Caco-2 (cell line): Measurements from ENCODE around the gene MAMDC4. TPM values are rescaled to one million over a fixed set of nuclear protein-coding genes. Genes with fewer than 3 reads are reported as not detected.
"Not testable (repeated sequence)": the region's sequence is repeated elsewhere in the genome, so short reads cannot be mapped to it uniquely, and the experiment has no call there.

Experiments
- BruUV-seq: library from RNA; stranded (reverse); fragments of 400-500 nt; replicated peaks from 2 replicates; lab custom pipeline; 2021; lab: Mats Ljungman, UMichigan
- CTCF ChIA-PET: fragments of 300-600 bp; sonication (Branson Sonifier 250); formaldehyde crosslinking; loops from one replicate; lab custom pipeline; 2022; ENCODE audit warnings: antibody characterized with exemption; lab: Charles Lee
- POLR2A ChIA-PET: fragments of 300-600 bp; sonication (Branson Sonifier 250); formaldehyde crosslinking; loops from one replicate; lab custom pipeline; 2022; ENCODE audit warnings: antibody characterized with exemption; lab: Charles Lee
- DNase-seq, 2 experiments: peaks; one replicate each; pipeline versions ENCODE4 v3.0.0 to v3.0.0-alpha.2; 2020 to 2022
- H3K27me3 ChIP-seq: replicated peaks from 2 replicates; pipeline ENCODE4 v1.6.0; 2011; ENCODE audit warnings: low read length; ENCODE audit not compliant: control insufficient read depth, insufficient read depth
- H3K36me3 ChIP-seq: 2 replicates; pipeline ENCODE4 v1.5.1; 2011; ENCODE audit warnings: low read length; ENCODE audit not compliant: control insufficient read depth, insufficient read depth
- H3K4me1 ChIP-seq: fragments of 250-450 bp; sonication (Bioruptor Pico); 2 replicates; pipeline ENCODE4 v1.5.1; 2020; ENCODE audit warnings: mild to moderate bottlenecking
- H3K4me3 ChIP-seq: 2 replicates; pipeline ENCODE4 v1.5.1; 2011; ENCODE audit warnings: low read depth, mild to moderate bottlenecking, control low read depth, low read length
- H3K9me3 ChIP-seq: fragments of 250-450 bp; sonication (Bioruptor Pico); 2 replicates; pipeline ENCODE4 v1.5.1; 2020; ENCODE audit warnings: mild to moderate bottlenecking, moderate library complexity
- H3K27ac Mint-ChIP-seq: one replicate; pipeline ENCODE4 v1.8.0; 2022; ENCODE audit warnings: mixed read lengths; ENCODE audit not compliant: unreplicated experiment
- H3K27me3 Mint-ChIP-seq: one replicate; pipeline ENCODE4 v1.8.0; 2022; ENCODE audit warnings: mixed read lengths; ENCODE audit not compliant: insufficient read depth, unreplicated experiment
- H3K36me3 Mint-ChIP-seq: one replicate; pipeline ENCODE4 v1.8.0; 2022; ENCODE audit warnings: mild to moderate bottlenecking, mixed read lengths; ENCODE audit not compliant: insufficient read depth, unreplicated experiment
- H3K4me1 Mint-ChIP-seq: one replicate; pipeline ENCODE4 v1.8.0; 2022; ENCODE audit warnings: low read depth, mixed read lengths; ENCODE audit not compliant: unreplicated experiment
- H3K4me3 Mint-ChIP-seq: one replicate; pipeline ENCODE4 v1.8.0; 2022; ENCODE audit warnings: mild to moderate bottlenecking, moderate library complexity, mixed read lengths; ENCODE audit not compliant: unreplicated experiment
- H3K9me3 Mint-ChIP-seq: one replicate; pipeline ENCODE4 v1.8.0; 2022; ENCODE audit warnings: mixed read lengths; ENCODE audit not compliant: unreplicated experiment
- intact Hi-C: fragments of 100-400 bp; cut with micrococcal nuclease; formaldehyde crosslinking; loops from one replicate; pipeline ENCODE4 v1.10.0; 2022; ENCODE audit not compliant: unreplicated experiment
- total RNA-seq: library from RNA; stranded (reverse); gene quantifications from 2 replicates; pipeline ENCODE4 v1.2.3, GENCODE V29; 2022
- TF ChIP-seq, protein P1 (sequence below), 2 experiments: fragments of 200-600 bp in 1 of 2; IDR thresholded peaks; 1 replicate in 1 of 2; 2 replicates in 1 of 2; pipeline versions ENCODE4 v1.5.1 to v1.8.0; 2011 to 2022; ENCODE audit warnings: antibody characterized with exemption in 1 of 2, control low read depth in 1 of 2, inconsistent platforms in 1 of 2, low read depth in 1 of 2, low read length in 1 of 2, mild to moderate bottlenecking in 1 of 2, moderate library complexity in 1 of 2; ENCODE audit not compliant: insufficient read depth in 1 of 2, severe bottlenecking in 1 of 2, unreplicated experiment in 1 of 2

Gene MAMDC4
- total RNA-seq, 1 experiment from 2014 or later: 8.8 TPM

DNA sequence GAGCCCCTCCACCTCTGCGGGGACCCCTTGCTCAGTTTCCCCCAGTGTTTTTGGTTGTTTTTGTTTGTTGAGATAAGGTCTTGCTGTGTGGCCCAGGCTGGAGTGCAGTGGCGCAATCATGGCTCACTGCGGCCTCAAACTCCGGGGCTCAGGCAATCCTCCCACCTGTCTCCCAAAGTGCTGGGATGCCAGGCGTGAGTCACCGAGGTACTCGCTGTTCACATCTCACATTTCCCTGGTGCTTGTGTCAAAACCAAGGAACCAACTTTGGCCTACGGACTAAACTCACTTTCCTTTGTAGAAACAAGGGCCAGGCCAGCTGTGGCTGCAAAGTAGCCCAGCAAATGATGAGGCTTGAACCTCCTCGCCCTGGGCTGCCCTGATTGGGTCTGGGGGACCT is 19.6 kb upstream of the MAMDC4 start:
- no TSS peak for BruUV-seq
- POLR2A ChIA-PET: no interaction called here
- CTCF ChIA-PET: interaction anchor here (0.7 kb wide), 1 partner anchor 15 kb away, joined by 6 read pairs; no protein-coding TSS in a partner anchor

DNA sequence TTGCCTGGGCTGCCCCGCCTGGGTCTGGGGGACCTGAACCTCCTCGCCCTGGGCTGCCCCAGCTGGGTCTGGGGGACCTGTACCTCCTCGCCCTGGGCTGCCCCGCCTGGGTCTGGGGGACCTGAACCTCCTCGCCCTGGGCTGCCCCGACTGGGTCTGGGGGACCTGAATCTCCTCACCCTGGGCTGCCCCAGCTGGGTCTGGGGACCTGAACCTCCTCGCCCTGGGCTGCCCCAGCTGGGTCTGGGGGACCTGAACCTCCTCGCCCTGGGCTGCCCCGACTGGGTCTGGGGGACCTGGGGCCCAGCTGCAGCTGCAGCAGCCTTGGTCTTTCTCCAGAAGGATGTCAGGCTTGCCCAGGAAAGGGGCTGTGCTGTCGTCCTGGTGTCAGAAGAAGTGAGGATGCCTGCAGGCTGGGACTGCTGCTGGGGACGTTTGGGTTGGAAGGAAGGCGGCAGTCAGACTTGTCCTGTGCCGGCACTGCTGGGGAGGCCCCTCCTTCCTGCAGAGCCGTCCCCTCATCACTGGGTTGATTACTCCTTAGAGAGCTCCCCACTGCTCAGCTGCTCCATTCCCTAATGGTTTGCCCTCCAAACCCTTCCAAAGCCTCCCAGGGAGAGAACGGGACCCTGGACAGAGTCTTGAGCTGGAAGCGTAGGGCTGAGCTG is 18.6 kb upstream of the MAMDC4 start:
- H3K4me1 Mint-ChIP-seq, BruUV-seq, H3K4me3 ChIP-seq, H3K27me3 ChIP-seq, H3K9me3 ChIP-seq, H3K4me1 ChIP-seq, H3K27ac Mint-ChIP-seq, H3K4me3 Mint-ChIP-seq, POLR2A ChIA-PET, intact Hi-C loops, DNase-seq, H3K27me3 Mint-ChIP-seq, H3K36me3 ChIP-seq, H3K9me3 Mint-ChIP-seq: not testable (repeated sequence)
- H3K36me3 Mint-ChIP-seq: peaks cover 78% of the 10 kb centered on the region
- CTCF ChIA-PET: interaction anchor here (0.7 kb wide), 1 partner anchor 14 kb away, joined by 6 read pairs; no protein-coding TSS in a partner anchor

More for the DNA sequence above, 19.6 kb upstream of the MAMDC4 start:
- no peaks in the 10 kb centered on the region for H3K4me1 Mint-ChIP-seq
- H3K9me3 Mint-ChIP-seq: no peaks in the 10 kb centered on the region
- peaks cover 74% of the 10 kb centered on the region for H3K36me3 Mint-ChIP-seq
- Histone ChIP-seq H3K4me3 (no peak overlapping the region), H3K36me3 (peaks cover 6% of the 10 kb centered on the region), H3K4me1 (no peaks in the 10 kb centered on the region), H3K9me3 (no peaks in the 10 kb centered on the region), H3K27me3 (no peaks in the 10 kb centered on the region)
- intact Hi-C loops: no loop called here
- TF ChIP-seq, protein P1, sequence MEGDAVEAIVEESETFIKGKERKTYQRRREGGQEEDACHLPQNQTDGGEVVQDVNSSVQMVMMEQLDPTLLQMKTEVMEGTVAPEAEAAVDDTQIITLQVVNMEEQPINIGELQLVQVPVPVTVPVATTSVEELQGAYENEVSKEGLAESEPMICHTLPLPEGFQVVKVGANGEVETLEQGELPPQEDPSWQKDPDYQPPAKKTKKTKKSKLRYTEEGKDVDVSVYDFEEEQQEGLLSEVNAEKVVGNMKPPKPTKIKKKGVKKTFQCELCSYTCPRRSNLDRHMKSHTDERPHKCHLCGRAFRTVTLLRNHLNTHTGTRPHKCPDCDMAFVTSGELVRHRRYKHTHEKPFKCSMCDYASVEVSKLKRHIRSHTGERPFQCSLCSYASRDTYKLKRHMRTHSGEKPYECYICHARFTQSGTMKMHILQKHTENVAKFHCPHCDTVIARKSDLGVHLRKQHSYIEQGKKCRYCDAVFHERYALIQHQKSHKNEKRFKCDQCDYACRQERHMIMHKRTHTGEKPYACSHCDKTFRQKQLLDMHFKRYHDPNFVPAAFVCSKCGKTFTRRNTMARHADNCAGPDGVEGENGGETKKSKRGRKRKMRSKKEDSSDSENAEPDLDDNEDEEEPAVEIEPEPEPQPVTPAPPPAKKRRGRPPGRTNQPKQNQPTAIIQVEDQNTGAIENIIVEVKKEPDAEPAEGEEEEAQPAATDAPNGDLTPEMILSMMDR (IDR thresholded peaks at IDR 0.05; ENCODE audit: insufficient read depth in 1 of 2, low read depth in 1 of 2, low read length in 1 of 2, severe bottlenecking in 1 of 2, unreplicated experiment in 1 of 2): no peak
- H3K27ac Mint-ChIP-seq: no peak overlapping the region
- H3K4me3 Mint-ChIP-seq: no peak overlapping the region
- H3K27me3 Mint-ChIP-seq: no peaks in the 10 kb centered on the region
- DNase-seq: no peak

DNA sequence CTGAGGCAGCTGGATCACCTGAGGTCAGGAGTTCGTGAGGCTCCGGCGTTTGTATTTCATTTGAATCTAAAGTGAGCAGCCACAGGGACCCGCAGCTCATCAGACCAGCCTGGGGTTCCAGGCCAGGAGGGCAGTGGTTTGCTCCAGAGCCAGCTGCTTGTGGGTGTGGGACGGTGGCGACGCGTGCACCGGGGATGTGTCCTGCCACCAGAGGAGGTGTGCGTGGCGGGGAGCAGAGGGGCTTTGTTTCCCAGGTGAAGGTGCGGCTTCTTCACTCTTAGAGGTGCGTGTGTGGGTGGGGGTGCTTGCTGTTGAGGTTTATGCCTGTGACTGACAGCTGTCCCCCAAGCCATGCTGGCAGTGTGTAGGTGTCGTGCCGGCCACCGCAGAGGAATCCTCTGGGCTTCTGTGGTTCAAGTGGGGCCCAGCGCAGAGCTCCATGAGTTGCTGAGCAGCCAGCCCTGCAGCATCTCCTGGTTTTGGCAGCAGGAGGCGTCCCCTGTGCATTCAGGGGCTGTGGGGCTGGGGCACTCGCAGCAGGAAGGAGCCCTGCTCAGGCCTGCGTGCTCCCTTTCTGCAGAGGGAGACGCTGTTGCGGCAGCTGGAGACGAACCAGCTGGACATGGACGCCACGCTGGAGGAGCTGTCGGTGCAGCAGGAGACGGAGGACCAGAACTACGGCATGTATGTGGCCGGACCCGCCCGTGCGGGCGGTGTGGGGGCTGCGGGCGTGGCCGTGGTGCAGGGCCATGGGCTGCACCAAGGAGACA is 16.8 kb upstream of the MAMDC4 start:
- Mint-ChIP-seq H3K27ac (no peak overlapping the region), H3K4me3 (no peak overlapping the region), H3K36me3 (peaks cover 78% of the 10 kb centered on the region), H3K4me1 (peaks cover 7% of the 10 kb centered on the region), H3K27me3 (no peaks in the 10 kb centered on the region), H3K9me3 (no peaks in the 10 kb centered on the region)
- POLR2A ChIA-PET: interaction anchor here (0.6 kb wide), 1 partner anchor 28 kb away, joined by 6 read pairs; no protein-coding TSS in a partner anchor
- Histone ChIP-seq H3K36me3 (peaks cover 2% of the 10 kb centered on the region), H3K4me1 (peaks cover 3% of the 10 kb centered on the region; the same call in 1 of the 2 replicates), H3K4me3 (no peak overlapping the region), H3K9me3 (no peaks in the 10 kb centered on the region), H3K27me3 (no peaks in the 10 kb centered on the region)
- intact Hi-C loops: no loop called here
- no TSS peak for BruUV-seq
- DNase-seq: no peak
- TF ChIP-seq, protein P1 (IDR thresholded peaks at IDR 0.05; ENCODE audit: insufficient read depth in 1 of 2, low read depth in 1 of 2, low read length in 1 of 2, severe bottlenecking in 1 of 2, unreplicated experiment in 1 of 2): no peak
- CTCF ChIA-PET: interaction anchor here (1.3 kb wide), 1 partner anchor 233 kb away, joined by 3 read pairs; no protein-coding TSS in a partner anchor
